ENCODE data around the gene PI4K2B.

- TF ChIP-seq TARDBP (IDR thresholded peaks at IDR 0.05; ENCODE audit: borderline replicate concordance) (no peak), RAD21 (IDR thresholded peaks at IDR 0.05; ENCODE audit: insufficient read depth, low read depth, low read length) (no peak), JUNB (IDR thresholded peaks at IDR 0.05) (no peak), ZNF274 (IDR thresholded peaks at IDR 0.05; ENCODE audit: insufficient read depth, insufficient read length) (no peak), CTCF (IDR thresholded peaks at IDR 0.05 in 2 of 3, conservative IDR thresholded peaks at IDR 0.05 in 1 of 3; ENCODE audit: control insufficient read depth in 2 of 3, extremely low read depth in 1 of 3, insufficient read depth in 1 of 3, low read depth in 3 of 3, low read length in 3 of 3) (no peak), POLR2AphosphoS5 (IDR thresholded peaks at IDR 0.05; ENCODE audit: low read length) (no peak), NFIC (IDR thresholded peaks at IDR 0.05; ENCODE audit: low read depth, low read length) (no peak)
Measured at GRCh38 chr4:25306518-25307057, 72.8 kb downstream of the PI4K2B start.
